HepG2 (cell line): Measurements from ENCODE around the gene RBBP8NL. TPM values are rescaled to one million over a fixed set of nuclear protein-coding genes. Genes with fewer than 3 reads are reported as not detected.
A peak's percentile ranks its signal among the peaks of the same experiment; 100 is the strongest.

ENCODE experiments used
- ATF7-NPFF ChIP-seq: sonication (generic); formaldehyde crosslinking; IDR thresholded peaks from 2 replicates; pipeline ENCODE4 v1.8.1; 2023; ENCODE audit warnings: mild to moderate bottlenecking, low read depth, missing genetic modification reagents, moderate library complexity
- CENPX ChIP-seq: sonication (generic); formaldehyde crosslinking; IDR thresholded peaks from 2 replicates; pipeline ENCODE4 v1.9.0; 2021; ENCODE audit warnings: mild to moderate bottlenecking, missing genetic modification reagents, moderate library complexity
- HNRNPUL1 ChIP-seq: fragments of 200-400 bp; formaldehyde crosslinking; IDR thresholded peaks from 2 replicates; pipeline ENCODE4 v1.6.1; 2017; ENCODE audit warnings: low read depth, mild to moderate bottlenecking, low read length, moderate library complexity
- NFE2 ChIP-seq: sonication (generic); formaldehyde crosslinking; IDR thresholded peaks from 2 replicates; pipeline ENCODE4 v1.4.0; 2020; ENCODE audit warnings: missing genetic modification reagents
- RFX3 ChIP-seq: IDR thresholded peaks from 2 replicates; pipeline ENCODE4 v1.6.1; 2016; ENCODE audit warnings: missing biosample characterization, missing genetic modification reagents
- SMAD3 ChIP-seq: sonication (generic); formaldehyde crosslinking; IDR thresholded peaks from 2 replicates; pipeline ENCODE4 v1.4.0; 2020; ENCODE audit warnings: missing genetic modification reagents
- SMAD9 ChIP-seq: sonication (generic); formaldehyde crosslinking; IDR thresholded peaks from 2 replicates; pipeline ENCODE4 v1.5.1; 2020; ENCODE audit warnings: mild to moderate bottlenecking, missing genetic modification reagents
- STAT6 ChIP-seq: sonication (generic); formaldehyde crosslinking; IDR thresholded peaks from 2 replicates; pipeline ENCODE4 v1.4.0; 2020; ENCODE audit warnings: missing genetic modification reagents, mild to moderate bottlenecking, borderline replicate concordance
- ZNF10 ChIP-seq: sonication (generic); formaldehyde crosslinking; IDR thresholded peaks from 2 replicates; pipeline ENCODE4 v1.4.0; 2020; ENCODE audit warnings: mild to moderate bottlenecking, low read depth, missing genetic modification reagents, borderline replicate concordance
- ZNF546 ChIP-seq: sonication (generic); formaldehyde crosslinking; conservative IDR thresholded peaks from 2 replicates; pipeline ENCODE4 v1.8.1; 2023; ENCODE audit warnings: mild to moderate bottlenecking, missing genetic modification reagents
- ZNF572 ChIP-seq: sonication (generic); formaldehyde crosslinking; IDR thresholded peaks from 2 replicates; pipeline ENCODE4 v1.5.1; 2020; ENCODE audit warnings: mild to moderate bottlenecking, missing genetic modification reagents
- ZNF768 ChIP-seq: sonication (generic); formaldehyde crosslinking; IDR thresholded peaks from 2 replicates; pipeline ENCODE4 v1.4.0; 2020; ENCODE audit warnings: missing genetic modification reagents
- ZNF883 ChIP-seq: sonication (generic); formaldehyde crosslinking; IDR thresholded peaks from 2 replicates; pipeline ENCODE4 v1.5.1; 2020; ENCODE audit warnings: mild to moderate bottlenecking, missing genetic modification reagents; ENCODE audit errors: not compliant biosample characterization
- polyA plus RNA-seq, 8 experiments: library from polyadenylated mRNA; depleted of rRNA in 3 of 8; stranded (reverse) in 7 of 8; unstranded in 1 of 8; fragments of >200 nt; fragmentation: Illumina TruSeq in 4 of 8; extraction: Trizol in 4 of 8; gene quantifications; 2 replicates each; pipeline versions ENCODE4 v1.2.1 to v1.2.3, GENCODE V29; 2011 to 2016; ENCODE audit warnings: low read depth in 4 of 8, missing spikeins in 1 of 8, mixed read lengths in 1 of 8; ENCODE audit not compliant: insufficient read depth in 1 of 8
- total RNA-seq, 5 experiments: library from RNA; depleted of rRNA; stranded (reverse); fragments of >200 nt; fragmentation: Illumina TruSeq; extraction: Trizol; gene quantifications; 2 replicates each; pipeline ENCODE4 v1.2.3, GENCODE V29; 2016; ENCODE audit warnings: low read depth in 1 of 5
- TF ChIP-seq, protein P1 (sequence below): sonication (generic); formaldehyde crosslinking; IDR thresholded peaks from 2 replicates; pipeline ENCODE4 v1.4.0; 2020; ENCODE audit warnings: missing genetic modification reagents, mild to moderate bottlenecking, borderline replicate concordance
- TF ChIP-seq, protein P2 (sequence below): sonication (generic); formaldehyde crosslinking; IDR thresholded peaks from 2 replicates; pipeline ENCODE4 v1.4.0; 2020; ENCODE audit warnings: missing genetic modification reagents, borderline replicate concordance
- TF ChIP-seq, protein P3 (sequence below): sonication (generic); formaldehyde crosslinking; IDR thresholded peaks from 2 replicates; pipeline ENCODE4 v1.4.0; 2020; ENCODE audit warnings: mild to moderate bottlenecking, missing genetic modification reagents, borderline replicate concordance

Gene RBBP8NL
- total and polyA plus RNA-seq, 2 of the 13 experiments (the other 11 are each of a cell fraction or from before 2014, with no cell fraction given), result 0.69 to 0.86 TPM

DNA sequence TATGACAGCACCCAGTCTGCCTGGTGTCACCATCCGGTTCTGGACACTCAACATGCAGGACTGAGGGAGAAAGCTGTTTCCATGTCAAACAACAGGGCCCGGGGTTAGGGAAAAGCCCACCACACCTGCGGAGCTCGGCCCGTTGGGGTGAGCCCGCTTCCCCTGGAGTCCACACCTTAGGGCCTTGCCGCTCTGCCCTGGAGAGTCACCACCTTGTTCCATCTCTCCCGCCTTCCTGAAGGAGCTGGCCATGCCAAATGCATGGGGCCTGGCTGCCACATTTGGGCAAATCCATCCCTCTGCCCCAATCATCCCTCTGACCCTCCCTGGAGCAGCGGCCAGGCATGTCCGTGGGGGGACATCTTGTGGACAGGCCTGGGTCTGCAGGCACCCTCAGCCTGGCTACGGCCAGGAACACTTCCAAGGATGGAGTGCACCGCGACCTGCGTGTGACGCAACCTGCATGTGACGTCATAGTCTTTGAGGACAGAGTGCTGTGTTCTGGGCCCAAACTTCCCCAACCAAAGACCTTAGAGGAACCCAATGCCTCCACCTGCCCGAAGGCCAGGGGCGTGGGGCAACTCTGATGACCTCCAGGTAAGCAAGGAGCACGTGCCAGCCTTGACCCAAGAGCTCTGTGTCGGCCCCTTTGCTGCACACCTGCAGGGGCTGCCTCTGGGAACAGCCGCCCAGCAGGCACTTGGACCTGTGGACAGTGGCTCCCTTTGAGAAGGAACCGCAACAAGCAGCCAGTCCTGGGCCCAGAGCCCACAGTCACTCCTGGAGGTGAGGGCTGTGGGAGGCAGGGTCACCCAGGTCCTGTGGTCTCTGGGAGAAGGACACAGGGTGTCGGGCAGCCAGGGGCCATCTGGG is 22.0 kb downstream of the RBBP8NL start (continued):
- TF ChIP-seq, protein P1, sequence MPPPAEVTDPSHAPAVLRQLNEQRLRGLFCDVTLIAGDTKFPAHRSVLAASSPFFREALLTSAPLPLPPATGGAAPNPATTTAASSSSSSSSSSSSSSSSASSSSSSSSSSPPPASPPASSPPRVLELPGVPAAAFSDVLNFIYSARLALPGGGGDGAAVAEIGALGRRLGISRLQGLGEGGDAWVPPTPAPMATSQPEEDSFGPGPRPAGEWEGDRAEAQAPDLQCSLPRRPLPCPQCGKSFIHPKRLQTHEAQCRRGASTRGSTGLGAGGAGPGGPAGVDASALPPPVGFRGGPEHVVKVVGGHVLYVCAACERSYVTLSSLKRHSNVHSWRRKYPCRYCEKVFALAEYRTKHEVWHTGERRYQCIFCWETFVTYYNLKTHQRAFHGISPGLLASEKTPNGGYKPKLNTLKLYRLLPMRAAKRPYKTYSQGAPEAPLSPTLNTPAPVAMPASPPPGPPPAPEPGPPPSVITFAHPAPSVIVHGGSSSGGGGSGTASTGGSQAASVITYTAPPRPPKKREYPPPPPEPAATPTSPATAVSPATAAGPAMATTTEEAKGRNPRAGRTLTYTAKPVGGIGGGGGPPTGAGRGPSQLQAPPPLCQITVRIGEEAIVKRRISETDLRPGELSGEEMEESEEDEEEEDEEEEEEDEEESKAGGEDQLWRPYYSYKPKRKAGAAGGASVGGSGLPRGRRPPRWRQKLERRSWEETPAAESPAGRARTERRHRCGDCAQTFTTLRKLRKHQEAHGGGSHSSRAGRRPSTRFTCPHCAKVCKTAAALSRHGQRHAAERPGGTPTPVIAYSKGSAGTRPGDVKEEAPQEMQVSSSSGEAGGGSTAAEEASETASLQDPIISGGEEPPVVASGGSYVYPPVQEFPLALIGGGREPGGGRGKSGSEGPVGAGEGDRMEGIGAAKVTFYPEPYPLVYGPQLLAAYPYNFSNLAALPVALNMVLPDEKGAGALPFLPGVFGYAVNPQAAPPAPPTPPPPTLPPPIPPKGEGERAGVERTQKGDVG, result peak; percentile 89; the same call in 1 of the 2 replicates
- TF ChIP-seq ZNF10 (CRISPR knock-in tag) (no peak), SMAD3 (CRISPR knock-in tag) (peak; percentile 51; the same call in 1 of the 2 replicates), STAT6 (CRISPR knock-in tag) (no peak), HNRNPUL1 (no peak), ZNF883 (CRISPR knock-in tag) (peak; percentile 75), SMAD9 (CRISPR knock-in tag) (peak; percentile 89; the same call in 1 of the 2 replicates), ZNF546 (no peak), ZNF768 (CRISPR knock-in tag) (peak; percentile 33; the same call in 1 of the 2 replicates), CENPX (no peak), ZNF572 (CRISPR knock-in tag) (no peak; the same call in 1 of the 2 replicates), RFX3 (CRISPR knock-in tag) (no peak), NFE2 (no peak), ATF7-NPFF (no peak)
- TF ChIP-seq, protein P2, sequence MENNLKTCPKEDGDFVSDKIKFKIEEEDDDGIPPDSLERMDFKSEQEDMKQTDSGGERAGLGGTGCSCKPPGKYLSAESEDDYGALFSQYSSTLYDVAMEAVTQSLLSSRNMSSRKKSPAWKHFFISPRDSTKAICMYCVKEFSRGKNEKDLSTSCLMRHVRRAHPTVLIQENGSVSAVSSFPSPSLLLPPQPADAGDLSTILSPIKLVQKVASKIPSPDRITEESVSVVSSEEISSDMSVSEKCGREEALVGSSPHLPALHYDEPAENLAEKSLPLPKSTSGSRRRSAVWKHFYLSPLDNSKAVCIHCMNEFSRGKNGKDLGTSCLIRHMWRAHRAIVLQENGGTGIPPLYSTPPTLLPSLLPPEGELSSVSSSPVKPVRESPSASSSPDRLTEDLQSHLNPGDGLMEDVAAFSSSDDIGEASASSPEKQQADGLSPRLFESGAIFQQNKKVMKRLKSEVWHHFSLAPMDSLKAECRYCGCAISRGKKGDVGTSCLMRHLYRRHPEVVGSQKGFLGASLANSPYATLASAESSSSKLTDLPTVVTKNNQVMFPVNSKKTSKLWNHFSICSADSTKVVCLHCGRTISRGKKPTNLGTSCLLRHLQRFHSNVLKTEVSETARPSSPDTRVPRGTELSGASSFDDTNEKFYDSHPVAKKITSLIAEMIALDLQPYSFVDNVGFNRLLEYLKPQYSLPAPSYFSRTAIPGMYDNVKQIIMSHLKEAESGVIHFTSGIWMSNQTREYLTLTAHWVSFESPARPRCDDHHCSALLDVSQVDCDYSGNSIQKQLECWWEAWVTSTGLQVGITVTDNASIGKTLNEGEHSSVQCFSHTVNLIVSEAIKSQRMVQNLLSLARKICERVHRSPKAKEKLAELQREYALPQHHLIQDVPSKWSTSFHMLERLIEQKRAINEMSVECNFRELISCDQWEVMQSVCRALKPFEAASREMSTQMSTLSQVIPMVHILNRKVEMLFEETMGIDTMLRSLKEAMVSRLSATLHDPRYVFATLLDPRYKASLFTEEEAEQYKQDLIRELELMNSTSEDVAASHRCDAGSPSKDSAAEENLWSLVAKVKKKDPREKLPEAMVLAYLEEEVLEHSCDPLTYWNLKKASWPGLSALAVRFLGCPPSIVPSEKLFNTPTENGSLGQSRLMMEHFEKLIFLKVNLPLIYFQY (CRISPR knock-in tag), result peak; percentile 75; the same call in 1 of the 2 replicates
- TF ChIP-seq, protein P3, sequence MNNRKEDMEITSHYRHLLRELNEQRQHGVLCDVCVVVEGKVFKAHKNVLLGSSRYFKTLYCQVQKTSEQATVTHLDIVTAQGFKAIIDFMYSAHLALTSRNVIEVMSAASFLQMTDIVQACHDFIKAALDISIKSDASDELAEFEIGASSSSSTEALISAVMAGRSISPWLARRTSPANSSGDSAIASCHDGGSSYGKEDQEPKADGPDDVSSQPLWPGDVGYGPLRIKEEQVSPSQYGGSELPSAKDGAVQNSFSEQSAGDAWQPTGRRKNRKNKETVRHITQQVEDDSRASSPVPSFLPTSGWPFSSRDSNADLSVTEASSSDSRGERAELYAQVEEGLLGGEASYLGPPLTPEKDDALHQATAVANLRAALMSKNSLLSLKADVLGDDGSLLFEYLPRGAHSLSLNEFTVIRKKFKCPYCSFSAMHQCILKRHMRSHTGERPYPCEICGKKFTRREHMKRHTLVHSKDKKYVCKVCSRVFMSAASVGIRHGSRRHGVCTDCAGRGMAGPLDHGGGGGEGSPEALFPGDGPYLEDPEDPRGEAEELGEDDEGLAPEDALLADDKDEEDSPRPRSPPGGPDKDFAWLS, result no peak
